NCI-H1092 treated with DMSO at 0.1 percent for 48 hours (cell line): ENCODE measurements around the gene CES2.

Source experiments
- DNase-seq: peaks from one replicate; lab custom pipeline; 2025; lab: John Stamatoyannopoulos, UW

The CES2 gene

DNA sequence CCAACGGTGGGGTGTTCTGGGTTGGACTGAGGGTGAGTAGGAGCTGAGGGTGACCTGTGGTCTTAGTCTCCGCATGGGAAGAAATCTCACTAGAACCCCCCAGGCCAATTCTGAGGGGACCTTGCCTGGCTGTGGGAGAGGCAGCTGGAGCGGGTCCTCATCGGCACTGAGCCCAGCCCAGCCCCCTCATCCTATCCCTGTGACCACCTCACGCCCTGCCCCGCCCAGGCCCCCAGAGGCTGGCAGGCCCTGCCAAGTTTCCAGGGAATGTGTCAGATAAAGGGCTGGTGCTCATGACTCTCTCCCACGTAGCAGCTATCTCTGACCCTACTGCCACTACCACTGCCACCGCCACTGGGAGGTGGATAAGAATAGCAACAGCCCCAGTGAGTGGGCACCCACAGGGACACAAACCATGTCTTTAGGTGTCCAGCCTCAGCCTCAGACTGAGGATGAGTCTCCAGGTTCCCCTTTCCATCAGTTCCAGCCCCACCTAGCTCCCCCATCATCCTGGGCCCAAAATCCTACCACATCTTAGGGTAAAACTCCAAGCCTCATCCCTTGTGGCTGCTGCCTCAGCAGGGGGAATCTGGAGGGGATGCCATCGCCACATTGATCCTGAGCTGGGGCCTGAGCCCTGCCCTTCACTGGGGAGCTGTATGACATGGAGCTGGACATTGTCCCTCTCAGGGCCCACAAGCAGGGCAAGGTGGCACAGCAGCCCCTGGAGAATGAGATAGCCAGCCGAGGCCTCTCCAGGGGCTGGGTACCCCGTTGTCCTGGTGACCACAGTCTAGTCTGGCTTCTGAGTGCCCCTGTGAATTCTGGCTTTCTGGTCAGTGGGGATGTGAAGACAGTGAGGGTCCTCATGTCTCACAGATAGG is 31.5 kb upstream of the CES2 start:
- no peak for DNase-seq

DNA sequence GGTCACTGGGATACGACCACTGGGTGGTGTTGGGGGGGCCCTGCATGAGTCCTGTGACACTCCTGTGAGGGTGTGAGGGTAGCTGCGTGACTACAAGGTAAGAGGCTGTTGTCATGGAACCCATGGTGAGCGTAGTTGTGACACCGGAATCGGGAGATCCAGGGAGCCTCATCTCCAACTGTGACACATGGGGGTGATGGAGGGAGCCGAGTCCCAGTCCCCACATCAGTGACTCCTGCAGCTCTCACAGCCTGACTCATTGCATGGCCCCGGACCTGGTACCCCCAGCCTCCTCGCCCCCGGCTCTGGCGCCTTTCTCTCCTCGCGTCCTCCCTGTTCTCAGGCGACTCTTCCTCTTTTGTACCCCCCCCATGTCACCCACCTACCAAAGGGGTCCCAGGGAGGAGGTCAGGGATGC is 30.9 kb upstream of the CES2 start:
- DNase-seq, result no peak

DNA sequence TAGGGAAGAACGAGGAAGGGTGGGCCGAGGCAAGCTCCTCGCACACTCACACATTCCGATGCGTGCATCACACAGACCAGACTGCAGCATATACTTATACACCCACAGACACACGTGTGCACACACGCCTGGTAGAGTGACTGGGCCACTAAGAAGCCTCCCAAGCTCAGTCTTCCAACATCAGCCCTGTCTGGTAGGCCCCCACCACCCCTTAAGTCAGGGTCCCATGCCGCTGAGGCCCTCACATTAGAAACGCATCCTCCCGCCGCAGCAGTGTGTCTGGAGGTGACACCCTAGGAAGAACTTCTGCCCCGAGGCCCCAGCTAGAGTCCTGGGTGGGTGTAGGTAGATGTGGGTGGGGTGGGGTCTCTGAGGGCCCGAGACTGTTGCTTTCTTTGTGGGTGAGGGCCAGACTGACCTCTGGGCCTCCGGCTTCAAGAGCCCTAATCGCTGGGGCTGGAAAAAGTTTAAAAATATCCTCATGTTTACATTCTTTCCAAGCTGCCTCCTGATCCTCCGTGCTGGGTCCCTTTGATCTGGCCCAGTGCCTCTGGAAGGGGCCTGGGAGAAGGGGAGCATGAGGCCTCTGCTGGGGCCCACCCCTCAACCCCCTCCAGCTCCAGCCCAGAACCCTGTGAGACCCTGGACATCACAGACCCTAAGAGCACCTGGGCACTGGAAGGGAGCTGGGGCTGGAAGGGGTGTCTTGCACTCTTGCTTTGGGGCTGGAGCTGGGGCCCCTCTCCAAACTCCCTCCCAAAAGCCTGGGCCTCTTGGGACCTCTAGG is 30.3 kb upstream of the CES2 start:
- DNase-seq, result no peak

DNA sequence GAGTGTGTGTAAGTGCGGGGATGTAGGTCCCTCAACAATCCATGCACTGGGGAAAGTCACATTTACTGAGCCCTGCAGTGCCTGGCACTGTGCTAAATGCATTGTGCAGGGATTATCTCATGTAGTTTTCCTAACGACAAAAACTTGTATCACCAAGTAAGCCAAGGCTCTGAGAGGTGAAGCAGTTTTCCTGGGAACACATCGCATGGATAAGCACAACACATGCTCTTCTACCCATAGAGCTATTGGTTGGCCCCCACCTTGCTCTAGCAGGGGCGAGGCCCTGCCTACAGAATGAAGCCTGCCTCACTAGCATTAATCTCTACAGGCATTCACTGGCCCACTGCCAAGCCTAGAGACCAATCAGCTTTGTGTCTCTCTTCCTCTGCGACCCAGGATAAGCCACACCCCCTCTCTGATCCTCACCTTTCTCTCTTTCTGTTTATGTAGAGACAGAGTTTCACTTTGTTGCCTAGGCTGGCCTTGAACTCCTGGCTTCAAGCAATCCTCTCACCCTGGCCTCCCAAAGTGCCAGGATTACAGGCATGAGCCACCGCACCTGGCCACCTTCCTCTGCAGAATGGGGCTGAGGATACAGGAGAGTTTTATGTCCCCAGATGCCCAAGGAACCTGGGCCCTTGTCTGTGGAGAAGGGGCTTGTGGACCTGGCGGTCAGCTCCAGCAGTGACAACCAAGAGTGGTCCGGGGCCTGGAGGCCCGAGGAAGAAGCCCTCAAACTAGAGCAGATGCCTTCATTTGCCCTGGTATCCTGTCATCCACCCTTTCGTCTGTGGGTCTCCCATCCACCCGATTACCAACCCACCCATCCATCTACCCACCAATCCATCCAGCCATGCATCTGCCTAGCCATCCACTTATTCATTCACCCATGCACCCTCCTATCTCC is 29.4 kb upstream of the CES2 start:
- DNase-seq, result no peak

DNA sequence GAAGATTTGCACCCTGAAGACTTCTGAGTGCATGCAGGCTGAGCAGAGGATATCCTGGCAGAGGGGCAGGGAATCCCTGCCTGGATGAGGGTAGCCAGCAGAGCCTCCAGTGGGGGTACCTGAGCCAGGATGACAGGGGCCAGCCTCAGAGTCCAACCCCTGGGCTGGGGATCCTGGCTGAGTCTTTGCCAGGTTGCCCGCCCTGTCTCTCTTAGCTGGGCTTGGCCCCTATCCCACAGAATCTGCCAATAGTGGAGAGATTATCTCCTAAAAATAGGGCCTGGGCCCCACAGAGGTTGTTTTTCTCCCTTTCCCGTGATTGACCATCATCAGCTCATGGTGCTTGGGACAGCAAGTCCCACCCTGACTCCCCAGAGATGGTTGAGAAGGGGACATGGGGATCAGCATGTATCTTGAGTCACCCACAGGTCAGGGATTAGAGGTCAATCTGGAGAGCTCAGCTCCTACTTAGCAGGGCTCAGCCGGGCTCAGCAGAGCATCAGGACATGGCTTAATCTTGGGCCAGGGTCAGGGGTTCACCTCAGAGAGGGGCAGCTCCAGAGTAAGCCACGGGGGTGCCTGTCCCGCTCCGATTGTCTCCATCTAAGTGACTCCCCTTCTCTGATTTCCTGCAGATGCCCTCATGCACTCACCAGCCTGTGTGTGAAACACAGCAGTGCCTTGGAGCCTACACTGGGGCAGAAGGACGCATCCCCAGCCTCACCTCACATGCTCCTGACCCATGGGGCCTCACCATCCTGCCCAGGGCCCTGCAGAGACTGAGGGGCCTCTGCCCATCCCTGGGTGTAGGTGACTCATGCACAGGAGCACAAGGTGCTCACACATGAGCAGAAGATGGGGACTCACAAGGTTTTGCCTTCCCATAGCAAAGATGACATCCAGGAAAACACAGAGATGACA is 28.1 kb upstream of the CES2 start:
- DNase-seq, result no peak

DNA sequence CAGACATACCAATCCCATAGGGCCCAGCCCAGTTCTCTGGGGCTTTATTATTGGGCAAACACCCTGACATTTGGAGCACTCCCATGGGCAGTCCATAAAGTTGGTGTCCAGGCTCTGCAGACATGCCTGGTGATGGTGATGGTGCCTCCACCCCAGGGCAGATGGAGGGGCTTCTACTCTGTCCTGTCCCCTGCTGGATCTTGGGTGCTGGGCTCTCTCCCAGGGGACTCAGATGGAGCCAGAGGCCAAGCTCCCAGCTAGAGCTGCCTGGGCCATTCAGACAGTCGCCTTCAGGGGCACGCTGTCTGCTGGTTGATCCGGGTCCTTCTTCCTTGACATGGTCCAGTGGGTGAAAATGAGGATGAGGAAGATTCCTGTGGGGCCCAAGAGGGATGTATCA is 27.2 kb upstream of the CES2 start:
- no peak for DNase-seq

DNA sequence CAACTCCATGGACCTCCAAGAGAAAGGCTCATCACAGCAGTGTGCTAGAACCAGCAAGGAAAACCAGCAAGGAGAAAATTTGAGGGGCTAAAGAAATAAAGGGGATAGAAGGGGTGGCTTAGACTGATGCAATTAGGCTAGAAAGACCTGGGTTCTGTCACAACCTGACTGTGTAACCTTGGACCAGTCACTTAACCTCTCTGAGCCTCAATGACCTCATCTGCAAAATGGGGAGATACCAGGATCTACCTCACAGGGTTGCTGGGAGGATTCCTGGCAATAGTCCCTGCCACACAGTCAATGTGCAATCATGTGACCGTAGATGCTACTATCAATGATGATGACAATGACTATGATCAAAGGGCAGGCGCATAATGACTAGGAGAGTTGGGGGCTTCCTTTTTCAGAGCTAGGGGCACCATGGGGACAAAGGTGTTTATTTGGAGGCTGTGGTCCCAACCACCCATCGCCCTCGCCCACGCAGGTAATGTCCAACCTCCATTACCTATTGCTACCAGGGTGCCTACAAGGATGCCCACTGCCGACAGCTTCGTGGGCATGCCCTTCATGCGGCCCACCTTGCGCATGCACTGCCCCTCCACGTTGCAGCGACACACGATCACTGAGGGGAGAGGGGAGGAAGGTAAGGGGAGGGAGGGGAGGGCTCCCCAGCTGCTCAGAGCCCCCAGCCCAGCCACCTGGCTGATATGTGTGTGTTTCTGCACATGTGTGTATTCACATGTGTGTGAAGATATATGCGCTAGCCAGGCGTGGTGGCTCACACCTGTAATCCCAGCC is 26.4 kb upstream of the CES2 start:
- no peak for DNase-seq

DNA sequence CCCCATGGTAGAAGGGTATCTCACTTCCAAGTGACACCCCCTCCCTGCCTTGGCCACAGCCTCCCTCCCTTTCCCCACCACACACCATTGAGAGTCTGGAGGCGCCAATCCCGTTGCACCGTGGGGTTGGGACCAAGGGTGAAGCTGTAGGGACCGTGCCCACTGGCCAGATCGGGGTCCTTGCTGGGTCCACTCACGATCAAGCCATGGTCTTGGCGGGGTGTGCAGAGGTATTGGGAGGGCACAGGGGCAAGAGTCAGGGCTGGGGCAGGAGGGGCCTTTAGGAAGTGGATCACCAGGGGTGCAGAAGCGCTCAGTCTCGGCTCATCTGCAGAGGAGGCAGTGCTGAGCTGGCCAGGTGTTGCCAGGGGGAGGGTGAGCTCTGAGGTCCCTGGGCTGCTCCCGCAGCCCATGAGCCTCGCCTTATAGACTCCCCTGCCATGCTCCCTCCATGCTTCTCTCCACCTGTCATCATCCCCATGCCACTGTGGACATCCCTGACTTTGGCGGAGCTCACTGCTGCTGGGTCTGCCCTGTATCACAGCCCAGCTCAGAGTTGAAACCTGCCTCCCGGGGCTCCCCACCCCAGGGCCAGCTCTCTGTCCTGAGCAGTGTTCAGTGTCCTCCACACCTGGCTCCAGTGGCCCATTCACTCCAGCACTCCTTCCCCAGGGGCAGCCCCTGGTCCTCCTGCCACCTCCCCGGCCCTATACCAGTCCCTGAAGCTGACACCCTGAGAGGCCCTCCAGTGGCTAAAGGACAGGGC is 25.0 kb upstream of the CES2 start:
- no peak for DNase-seq

DNA sequence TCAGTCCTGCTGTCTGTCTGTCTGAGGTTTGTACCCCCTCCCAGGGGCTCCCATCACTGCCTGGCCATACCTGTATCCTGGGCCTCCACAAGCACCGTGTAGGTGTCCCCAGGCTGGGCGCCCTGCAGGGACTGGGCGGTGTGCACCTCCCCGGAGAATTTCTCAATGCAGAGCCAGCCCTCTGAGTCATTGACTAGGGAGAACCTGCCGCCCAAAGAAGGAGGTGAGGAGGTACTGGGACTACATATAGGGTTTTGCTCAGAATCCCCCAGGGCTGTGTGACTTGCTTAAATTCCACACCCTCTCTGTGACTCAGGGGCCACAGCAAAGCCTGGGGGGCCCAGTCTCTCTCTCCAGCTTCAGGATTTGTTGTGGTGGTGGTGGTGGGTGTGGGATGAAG is 24.2 kb upstream of the CES2 start:
- no peak for DNase-seq

DNA sequence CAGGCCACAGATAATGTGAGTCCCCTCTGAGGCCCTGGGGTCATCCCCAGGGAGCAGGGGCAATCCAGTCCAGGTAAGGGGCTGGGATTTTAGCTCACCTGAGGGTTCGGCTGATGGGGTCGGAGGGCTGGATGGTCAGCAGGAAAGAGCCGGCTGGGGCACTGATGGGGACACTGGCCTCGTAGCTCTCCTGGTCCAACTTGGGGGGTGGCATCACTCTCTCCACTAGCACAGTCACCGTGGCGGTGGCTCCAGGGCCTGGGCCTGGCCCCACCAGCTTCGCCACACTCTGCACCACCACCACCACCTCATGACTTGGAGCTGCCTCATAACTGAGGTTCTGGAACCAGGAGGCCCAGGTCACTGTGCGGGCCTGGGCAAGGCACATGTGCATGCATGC is 23.5 kb upstream of the CES2 start:
- no peak for DNase-seq

DNA sequence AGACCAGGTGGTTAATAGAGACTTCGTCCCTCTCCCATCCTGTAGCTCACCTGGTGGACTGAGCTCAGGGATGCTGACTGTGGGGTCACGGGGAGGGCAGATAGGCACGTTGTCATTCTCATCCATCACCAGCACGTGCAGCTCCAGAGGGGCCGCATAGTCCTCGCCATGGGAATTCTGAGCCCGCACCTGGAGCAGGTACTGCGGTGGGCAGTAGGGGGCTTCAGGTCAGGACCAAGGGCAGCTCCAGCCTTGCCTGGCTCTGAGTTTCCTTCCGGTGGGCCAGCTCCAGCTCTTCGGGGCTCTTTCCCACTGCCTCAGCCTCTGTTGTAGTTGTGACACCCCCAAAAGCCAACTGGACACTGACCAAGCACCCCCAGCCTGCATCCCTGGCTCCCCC is 22.2 kb upstream of the CES2 start:
- no peak for DNase-seq

DNA sequence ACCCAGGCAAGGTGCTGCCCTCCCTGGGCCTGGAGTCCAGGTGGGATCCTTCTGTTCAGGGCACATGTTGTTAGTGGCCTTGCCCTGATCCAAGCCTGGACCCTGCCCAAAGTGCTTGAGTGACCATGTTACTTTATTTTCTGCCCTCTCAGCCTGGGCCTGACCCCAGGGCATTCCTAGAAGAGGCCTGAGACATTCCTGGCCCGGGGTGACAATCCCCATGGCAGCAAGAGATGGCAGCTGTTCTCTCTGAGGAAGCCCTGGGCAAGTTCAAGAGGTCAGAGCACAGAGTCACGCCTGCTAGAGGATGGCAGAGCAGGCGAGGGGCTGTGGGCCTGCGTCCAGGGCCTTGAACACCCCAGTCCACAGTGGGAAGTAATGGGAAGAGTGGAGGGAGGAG is 21.6 kb upstream of the CES2 start:
- DNase-seq, result no peak

DNA sequence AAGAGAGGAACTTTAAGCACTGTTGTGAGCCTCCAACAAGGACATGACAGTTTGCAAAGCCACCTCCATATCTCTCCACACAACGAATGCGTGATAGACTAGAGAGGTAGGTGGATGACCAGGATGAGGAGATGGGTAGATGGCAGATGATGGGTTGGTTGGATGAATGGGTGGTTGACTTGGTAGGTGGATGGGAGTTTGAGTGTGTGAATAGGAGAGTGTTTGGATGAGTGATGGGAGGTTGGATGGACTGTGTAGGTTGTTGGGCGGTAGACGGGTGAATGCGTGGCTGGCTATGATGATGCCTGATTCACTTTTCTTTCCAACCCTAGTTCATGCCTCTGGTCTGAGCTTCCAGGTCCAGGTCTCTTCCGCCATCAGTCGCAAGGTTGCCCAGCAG is 20.8 kb upstream of the CES2 start:
- DNase-seq, result no peak

DNA sequence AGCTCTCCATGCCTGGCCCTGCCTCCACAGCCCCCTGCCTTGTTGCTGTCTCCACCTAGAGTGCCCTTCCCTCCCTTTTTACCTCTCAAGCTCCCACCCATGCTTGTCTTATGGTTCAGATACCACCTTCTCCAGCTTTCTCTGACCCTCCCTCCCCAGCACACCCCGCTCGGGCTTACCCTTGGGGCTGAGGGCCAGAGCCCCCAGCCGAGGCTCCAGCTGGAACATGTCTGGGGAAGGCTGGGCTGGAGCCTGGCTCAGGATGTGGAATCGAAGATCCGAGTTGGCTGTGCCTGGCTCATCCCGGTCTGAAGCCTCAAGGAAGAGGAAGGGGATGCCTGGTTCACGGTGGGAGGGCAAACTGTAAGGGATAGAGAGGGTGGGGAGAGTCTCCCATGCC is 20.3 kb upstream of the CES2 start:
- no peak for DNase-seq

DNA sequence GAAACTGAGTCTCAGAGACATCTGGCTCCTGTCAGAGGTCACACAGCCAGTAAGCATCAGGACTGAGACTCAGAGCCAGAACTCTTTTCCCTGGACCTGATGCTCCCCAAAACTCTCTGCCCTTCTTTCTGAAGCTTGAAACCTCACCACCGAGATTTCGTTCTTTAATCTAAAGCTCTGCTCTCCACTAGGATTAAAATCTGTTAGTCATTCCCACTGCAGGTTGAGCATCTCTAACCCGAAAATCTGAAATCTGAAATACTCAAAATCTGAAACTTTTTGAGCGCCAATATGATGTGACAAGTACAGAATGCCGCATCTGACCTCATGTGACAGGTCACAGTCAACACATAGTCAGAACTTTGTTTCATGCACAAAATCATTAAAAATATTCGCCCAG is 18.8 kb upstream of the CES2 start:
- DNase-seq, result no peak

DNA sequence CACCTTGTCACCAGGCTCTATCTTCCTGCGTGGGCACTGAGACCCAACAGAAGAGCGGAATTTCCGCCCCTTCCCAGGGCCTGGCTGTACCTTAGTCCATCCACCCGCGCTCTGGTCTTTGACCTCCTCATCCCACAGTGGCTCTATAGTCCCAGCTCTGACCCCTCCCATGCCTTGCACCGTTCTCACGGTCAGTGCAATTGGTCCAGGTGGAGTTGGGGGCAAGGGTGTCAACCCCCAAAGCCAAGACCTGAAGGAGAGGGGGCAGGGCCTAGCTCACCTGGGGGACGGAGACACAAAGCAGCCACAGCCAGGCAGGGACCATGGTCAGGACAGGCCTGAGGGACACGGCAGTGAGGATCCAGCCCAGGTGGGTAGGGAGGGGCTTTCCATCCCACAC is 17.6 kb upstream of the CES2 start:
- DNase-seq, result no peak

DNA sequence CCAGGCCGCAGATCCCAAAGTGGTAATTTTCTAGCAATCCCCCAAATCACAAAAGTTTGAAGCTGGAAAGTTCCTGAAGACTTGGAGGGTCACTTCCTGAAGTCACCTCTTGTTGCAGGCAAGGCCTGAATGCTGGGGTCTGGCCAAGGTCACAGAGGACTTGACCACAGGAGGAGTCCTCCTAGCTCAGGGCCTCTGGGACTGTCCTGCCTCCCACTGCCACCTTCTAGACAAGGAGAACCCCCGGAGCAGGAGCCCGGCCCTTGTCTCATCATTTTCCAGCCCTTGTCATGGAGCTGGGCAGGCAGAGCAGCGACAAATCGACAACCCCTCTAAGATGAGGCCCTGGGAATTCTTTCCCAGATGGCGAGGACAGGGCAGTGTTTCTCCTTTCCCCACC is 17.0 kb upstream of the CES2 start:
- DNase-seq, result no peak

DNA sequence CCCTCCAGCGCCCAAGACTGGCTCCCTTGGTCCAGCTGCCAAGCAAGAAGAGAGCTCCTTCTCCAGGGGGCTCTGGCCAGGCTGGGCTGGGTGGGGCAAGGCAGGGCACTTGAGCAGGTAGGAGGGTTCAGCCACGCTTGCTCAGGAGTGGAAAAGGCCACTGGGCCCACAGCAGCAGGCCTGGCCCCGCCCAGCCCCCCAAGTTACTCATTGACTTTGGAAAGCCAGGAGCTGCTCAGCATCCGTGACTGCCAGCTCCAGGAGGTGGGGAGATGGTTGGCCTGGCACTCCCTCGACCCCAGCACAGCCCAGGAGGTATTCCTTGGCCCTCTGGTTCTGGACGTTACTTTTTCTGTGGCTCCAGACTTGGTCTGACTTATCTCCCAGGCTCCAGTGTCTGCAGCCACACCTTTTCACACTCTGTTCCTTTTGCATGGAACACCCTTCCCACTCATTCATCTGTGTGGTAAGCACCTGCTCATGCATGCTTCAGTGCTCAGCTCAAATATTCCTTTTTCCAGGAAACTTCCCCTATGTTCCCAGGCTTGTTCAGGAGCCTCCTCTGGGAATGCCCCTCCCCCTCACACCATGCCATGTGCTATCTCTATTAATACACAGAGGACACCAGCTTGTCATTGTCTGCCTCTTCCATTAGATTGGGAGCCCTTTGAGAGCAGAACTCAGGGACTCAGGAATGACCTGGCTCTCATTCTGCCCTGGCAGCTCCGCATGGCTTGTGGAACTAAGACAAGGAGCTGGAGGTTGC is 16.3 kb upstream of the CES2 start, which contains the start of gene CDH16:
Gene CDH16, minus strand, starts transcription at position 83 of the 766 bp plus-strand sequence. CDS start 820 bp downstream, outside the sequence.
- no peak for DNase-seq
